HFFc6 (cell line): ENCODE results near the gene TTC5. TPM values are rescaled to one million over a fixed set of nuclear protein-coding genes. Genes with fewer than 3 reads are reported as not detected.
"Not testable (repeated sequence)": the region's sequence is repeated elsewhere in the genome, so short reads cannot be mapped to it uniquely, and the experiment has no call there.

Experiments
- DNase-seq: peaks from one replicate; pipeline ENCODE4 v3.0.0-alpha.2; 2018
- H3K27ac Mint-ChIP-seq: 2 replicates; pipeline ENCODE4 v1.8.0; 2020; ENCODE audit warnings: mild to moderate bottlenecking, mixed read lengths
- H3K27me3 Mint-ChIP-seq: 2 replicates; pipeline ENCODE4 v1.8.0; 2021; ENCODE audit warnings: mild to moderate bottlenecking, moderate library complexity, mixed read lengths; ENCODE audit not compliant: insufficient read depth
- H3K36me3 Mint-ChIP-seq: 2 replicates; pipeline ENCODE4 v1.8.0; 2021; ENCODE audit warnings: low read depth, mixed read lengths
- H3K4me1 Mint-ChIP-seq: 2 replicates; pipeline ENCODE4 v1.8.0; 2020; ENCODE audit warnings: low read depth, mixed read lengths
- H3K4me3 Mint-ChIP-seq: 2 replicates; pipeline ENCODE4 v1.8.0; 2020; ENCODE audit warnings: mild to moderate bottlenecking, moderate library complexity, mixed read lengths
- H3K9me3 Mint-ChIP-seq: 2 replicates; pipeline ENCODE4 v1.8.0; 2020; ENCODE audit warnings: mild to moderate bottlenecking, mixed read lengths
- total RNA-seq, 6 experiments: library from RNA; stranded (reverse); fragmentation: NEBNext Ultra II Directional; extraction: Animal tissue kit (Norgen Biotek cat#: 25700); gene quantifications; 2 replicates in 1 of 6; 3 replicates in 5 of 6; pipeline ENCODE4 v1.2.3, GENCODE V29; 2021
- TF ChIP-seq, protein P1 (sequence below): fragments of 200-600 bp; sonication (generic); IDR thresholded peaks from 2 replicates; pipeline ENCODE4 v1.5.0; 2021; ENCODE audit warnings: antibody characterized with exemption, mild to moderate bottlenecking

Gene TTC5
- total RNA-seq, 6 experiments from 2014 or later, result 21.3 to 27.1 (median 23.3) TPM

DNA sequence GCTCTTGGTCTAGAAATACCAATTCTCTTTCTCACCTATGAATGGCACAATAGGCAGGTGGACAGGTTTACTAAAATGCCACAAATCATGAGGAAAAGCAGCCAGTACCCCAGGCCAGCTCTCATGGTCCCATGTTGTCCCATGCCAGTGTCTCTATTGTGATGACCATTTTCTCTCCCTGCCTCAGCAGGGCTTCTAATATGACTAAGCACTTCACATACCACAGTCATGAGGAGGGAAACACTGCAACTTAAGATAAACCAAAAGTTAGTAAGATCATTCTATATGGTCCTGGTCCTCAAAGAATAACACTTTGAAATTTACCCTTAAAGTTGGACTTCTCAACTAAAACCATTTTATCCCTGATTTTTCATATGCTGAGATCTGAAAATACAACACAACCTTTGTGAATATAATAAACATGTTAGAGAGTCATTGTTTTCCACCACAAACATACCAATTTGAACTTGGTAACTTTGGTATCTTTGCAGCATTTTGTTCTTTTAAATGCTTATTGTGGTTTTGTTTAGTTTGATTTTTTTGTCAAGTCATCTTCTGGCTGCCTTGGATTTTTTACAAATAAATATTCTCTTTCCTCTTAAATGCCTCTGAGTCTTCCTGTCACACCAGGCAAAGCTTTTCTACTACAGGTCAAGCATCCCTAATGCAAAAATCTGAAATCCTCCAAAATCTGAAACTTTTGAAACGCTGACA is 3.6 kb downstream of the TTC5 start:
- TF ChIP-seq, protein P1, sequence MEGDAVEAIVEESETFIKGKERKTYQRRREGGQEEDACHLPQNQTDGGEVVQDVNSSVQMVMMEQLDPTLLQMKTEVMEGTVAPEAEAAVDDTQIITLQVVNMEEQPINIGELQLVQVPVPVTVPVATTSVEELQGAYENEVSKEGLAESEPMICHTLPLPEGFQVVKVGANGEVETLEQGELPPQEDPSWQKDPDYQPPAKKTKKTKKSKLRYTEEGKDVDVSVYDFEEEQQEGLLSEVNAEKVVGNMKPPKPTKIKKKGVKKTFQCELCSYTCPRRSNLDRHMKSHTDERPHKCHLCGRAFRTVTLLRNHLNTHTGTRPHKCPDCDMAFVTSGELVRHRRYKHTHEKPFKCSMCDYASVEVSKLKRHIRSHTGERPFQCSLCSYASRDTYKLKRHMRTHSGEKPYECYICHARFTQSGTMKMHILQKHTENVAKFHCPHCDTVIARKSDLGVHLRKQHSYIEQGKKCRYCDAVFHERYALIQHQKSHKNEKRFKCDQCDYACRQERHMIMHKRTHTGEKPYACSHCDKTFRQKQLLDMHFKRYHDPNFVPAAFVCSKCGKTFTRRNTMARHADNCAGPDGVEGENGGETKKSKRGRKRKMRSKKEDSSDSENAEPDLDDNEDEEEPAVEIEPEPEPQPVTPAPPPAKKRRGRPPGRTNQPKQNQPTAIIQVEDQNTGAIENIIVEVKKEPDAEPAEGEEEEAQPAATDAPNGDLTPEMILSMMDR, result no peak
- H3K4me1 Mint-ChIP-seq, result peaks cover 37% of the 10 kb centered on the region
- H3K36me3 Mint-ChIP-seq, result peaks cover 17% of the 10 kb centered on the region; the same call in 1 of the 2 replicates
- H3K27me3 Mint-ChIP-seq, result peaks cover 7% of the 10 kb centered on the region
- DNase-seq, result peak; percentile 25
- no peaks in the 10 kb centered on the region for H3K9me3 Mint-ChIP-seq
- no peak overlapping the region for H3K4me3 Mint-ChIP-seq
- peak overlapping the region; percentile 51 for H3K27ac Mint-ChIP-seq

DNA sequence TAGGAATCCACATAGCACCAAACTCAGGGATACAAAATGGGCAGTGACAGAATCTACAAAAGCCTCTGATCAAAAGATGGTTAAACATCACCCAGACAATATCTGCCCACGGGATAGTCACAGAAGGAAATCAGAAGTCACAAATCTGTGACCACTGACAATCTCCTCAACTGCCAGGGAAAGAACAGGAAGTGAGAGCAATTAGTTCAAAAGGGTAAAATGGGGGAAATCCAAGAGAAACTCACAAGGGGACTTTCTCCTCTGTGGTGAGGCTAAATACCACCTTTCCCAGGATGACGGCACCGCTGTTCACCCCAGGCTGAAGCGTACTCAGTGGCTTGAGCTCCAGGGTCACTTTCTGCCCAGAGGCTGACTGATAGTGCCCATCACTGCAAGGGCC is 10.7 kb downstream of the TTC5 start:
- H3K36me3 Mint-ChIP-seq, result peaks cover 20% of the 10 kb centered on the region
- no peak overlapping the region for H3K4me3 Mint-ChIP-seq
- no peaks in the 10 kb centered on the region for H3K27me3 Mint-ChIP-seq
- no peak overlapping the region for H3K27ac Mint-ChIP-seq
- H3K9me3 Mint-ChIP-seq, result no peaks in the 10 kb centered on the region
- TF ChIP-seq, protein P1, result no peak
- no peaks in the 10 kb centered on the region for H3K4me1 Mint-ChIP-seq
- no peak for DNase-seq

DNA sequence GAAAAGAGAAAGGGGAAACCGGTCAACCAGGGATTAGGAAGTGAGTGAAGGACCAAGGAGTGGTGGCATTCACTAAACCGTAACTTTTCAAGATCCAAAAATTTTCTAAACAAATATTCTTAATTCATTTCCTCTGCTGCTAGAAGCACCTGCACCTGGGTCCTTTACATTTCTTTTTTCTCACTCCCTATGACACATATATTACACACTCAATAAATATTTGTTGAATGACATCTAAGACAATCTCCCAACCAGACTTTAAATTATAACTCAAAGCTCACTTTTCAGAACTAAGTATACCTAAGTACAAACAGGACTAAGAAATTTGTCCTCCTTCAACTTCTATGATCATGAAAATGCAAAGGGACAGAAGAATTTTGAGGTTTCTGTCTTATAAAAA is 11.1 kb downstream of the TTC5 start:
- DNase-seq, result no peak
- Mint-ChIP-seq H3K27ac (no peak overlapping the region), H3K9me3 (no peaks in the 10 kb centered on the region), H3K27me3 (no peaks in the 10 kb centered on the region), H3K36me3 (peaks cover 19% of the 10 kb centered on the region), H3K4me3 (no peak overlapping the region), H3K4me1 (no peaks in the 10 kb centered on the region)
- TF ChIP-seq, protein P1, result no peak

DNA sequence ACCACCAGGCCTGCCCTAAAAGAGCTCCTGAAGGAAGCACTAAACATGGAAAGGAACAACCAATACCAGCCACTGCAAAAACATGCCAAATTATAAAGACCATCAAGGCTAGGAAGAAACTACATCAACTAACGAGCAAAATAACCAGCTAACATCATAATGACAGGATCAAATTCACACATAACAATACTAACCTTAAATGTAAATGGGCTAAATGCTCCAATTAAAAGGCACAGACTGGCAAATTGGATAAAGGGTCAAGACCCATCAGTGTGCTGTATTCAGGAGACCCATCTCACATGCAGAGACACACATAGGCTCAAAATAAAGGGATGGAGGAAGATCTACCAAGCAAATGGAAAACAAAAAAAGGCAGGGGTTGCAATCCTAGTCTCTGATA is 23.8 kb downstream of the TTC5 start:
- not testable (repeated sequence) for H3K27me3 Mint-ChIP-seq, H3K27ac Mint-ChIP-seq, H3K4me1 Mint-ChIP-seq, H3K9me3 Mint-ChIP-seq, DNase-seq, H3K4me3 Mint-ChIP-seq
- peaks cover 56% of the 10 kb centered on the region for H3K36me3 Mint-ChIP-seq

DNA sequence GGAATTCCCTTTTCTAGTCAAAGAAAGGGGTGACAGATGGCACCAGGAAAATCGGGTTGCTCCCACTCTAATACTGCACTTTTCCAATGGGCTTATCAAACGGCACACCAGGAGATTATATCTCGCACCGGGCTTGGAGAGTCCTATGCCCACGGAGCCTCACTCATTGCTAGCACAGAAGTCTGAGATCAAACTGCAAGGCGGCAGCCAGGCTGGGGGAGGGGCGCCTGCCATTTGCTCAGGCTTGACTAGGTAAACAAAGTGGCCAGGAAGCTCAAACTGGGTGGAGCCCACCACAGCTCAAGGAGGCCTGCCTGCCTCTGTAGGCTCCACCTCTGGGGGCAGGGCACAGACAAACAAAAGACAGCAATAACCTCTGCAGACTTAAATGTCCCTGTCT is 25.5 kb downstream of the TTC5 start:
- not testable (repeated sequence) for H3K9me3 Mint-ChIP-seq
- H3K36me3 Mint-ChIP-seq, result peaks cover 49% of the 10 kb centered on the region

DNA sequence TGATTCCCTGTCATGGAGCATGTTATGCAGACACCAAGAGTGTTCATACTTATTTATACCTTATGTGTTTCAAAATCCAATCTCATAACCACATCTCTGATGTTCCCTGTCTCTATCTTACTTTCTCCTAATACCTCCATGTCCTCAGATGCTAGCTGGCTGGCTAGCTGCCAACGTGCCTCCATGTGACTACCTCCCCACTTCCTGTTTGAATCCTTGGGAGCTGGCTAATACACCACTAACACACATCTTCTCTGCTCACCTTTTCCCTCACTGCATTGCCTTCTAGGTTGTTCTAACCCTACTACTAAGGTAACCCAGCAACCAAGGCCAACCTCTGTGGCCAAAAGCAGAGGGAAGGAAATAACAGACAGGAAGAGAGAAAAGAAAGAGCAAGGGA is 27.3 kb downstream of the TTC5 start:
- H3K27me3 Mint-ChIP-seq, result no peaks in the 10 kb centered on the region
- no peak overlapping the region for H3K4me3 Mint-ChIP-seq
- TF ChIP-seq, protein P1, result no peak
- no peak overlapping the region for H3K27ac Mint-ChIP-seq
- no peak for DNase-seq
- H3K36me3 Mint-ChIP-seq, result peaks cover 60% of the 10 kb centered on the region
- H3K4me1 Mint-ChIP-seq, result peaks cover 7% of the 10 kb centered on the region
- H3K9me3 Mint-ChIP-seq, result peaks cover 27% of the 10 kb centered on the region

More for the DNA sequence above, 25.5 kb downstream of the TTC5 start:
- not testable (repeated sequence) for H3K4me1 Mint-ChIP-seq, H3K4me3 Mint-ChIP-seq, H3K27me3 Mint-ChIP-seq, H3K27ac Mint-ChIP-seq, DNase-seq
